AG04450 (cell line): ENCODE results near the gene MYMK. TPM values are rescaled to one million over a fixed set of nuclear protein-coding genes. Genes with fewer than 3 reads are reported as not detected.

ENCODE experiments used
- CTCF ChIA-PET: fragments of 300-600, 350-600 bp; formaldehyde crosslinking; extraction: SDS; loops from one replicate; lab custom pipeline; 2022; ENCODE audit warnings: antibody characterized with exemption, inconsistent platforms; lab: Charles Lee
- POLR2A ChIA-PET: fragments of 350-600 bp; formaldehyde crosslinking; extraction: SDS; loops from one replicate; lab custom pipeline; 2021; ENCODE audit warnings: antibody characterized with exemption, inconsistent platforms; lab: Yijun Ruan, JAX
- DNase-seq: peaks from one replicate; pipeline ENCODE4 v3.0.0-alpha.2; 2011; ENCODE audit warnings: low read depth, low spot score
- H3K27ac ChIP-seq: one replicate; pipeline ENCODE4 v1.5.1; 2012; ENCODE audit warnings: low read depth, low read length, control low read depth
- H3K27me3 ChIP-seq: one replicate; pipeline ENCODE4 v1.6.0; 2012; ENCODE audit warnings: low read length; ENCODE audit not compliant: control insufficient read depth, insufficient read depth
- H3K4me3 ChIP-seq: 2 replicates; pipeline ENCODE4 v1.5.1; 2011; ENCODE audit warnings: mild to moderate bottlenecking, low read depth, low read length, control low read depth
- H3K9me3 ChIP-seq: 2 replicates; pipeline ENCODE4 v1.5.1; 2012; ENCODE audit warnings: low read length; ENCODE audit not compliant: control insufficient read depth, insufficient read depth
- polyA plus RNA-seq: library from polyadenylated mRNA; depleted of rRNA; stranded (reverse); fragments of >200 nt; gene quantifications from 2 replicates; pipeline ENCODE4 v1.2.3, GENCODE V29; 2011
- TF ChIP-seq, protein P1 (sequence below): IDR thresholded peaks from 2 replicates; pipeline ENCODE4 v1.5.1; 2011; ENCODE audit warnings: low read depth, low read length, control low read depth, inconsistent platforms

MYMK gene
- polyA plus RNA-seq, 1 experiment, result not detected

DNA sequence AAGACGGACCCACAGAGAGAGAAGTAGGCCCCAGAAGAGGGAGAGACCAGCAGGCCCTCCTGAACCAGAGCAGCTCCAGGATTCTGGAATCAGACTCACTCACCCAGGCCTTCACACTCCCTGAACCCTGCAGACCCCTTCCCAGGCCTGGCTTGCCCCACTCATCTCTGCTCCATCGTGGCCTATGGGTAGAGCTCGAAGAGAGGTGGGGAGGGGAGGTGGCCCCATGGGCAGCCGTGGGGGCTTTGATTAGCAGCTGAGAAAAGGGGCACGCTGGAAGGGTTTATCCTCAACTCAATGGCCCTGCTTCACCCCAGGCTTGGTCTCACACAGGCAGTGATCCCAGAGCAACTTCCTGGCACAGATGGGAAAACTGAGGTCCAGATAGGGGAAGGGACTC, 613 bp downstream of the MYMK start:
- H3K27ac ChIP-seq, result no peak overlapping the region
- no peak overlapping the region for H3K4me3 ChIP-seq
- no peaks in the 10 kb centered on the region; the same call in 1 of the 2 replicates for H3K9me3 ChIP-seq
- TF ChIP-seq, protein P1, sequence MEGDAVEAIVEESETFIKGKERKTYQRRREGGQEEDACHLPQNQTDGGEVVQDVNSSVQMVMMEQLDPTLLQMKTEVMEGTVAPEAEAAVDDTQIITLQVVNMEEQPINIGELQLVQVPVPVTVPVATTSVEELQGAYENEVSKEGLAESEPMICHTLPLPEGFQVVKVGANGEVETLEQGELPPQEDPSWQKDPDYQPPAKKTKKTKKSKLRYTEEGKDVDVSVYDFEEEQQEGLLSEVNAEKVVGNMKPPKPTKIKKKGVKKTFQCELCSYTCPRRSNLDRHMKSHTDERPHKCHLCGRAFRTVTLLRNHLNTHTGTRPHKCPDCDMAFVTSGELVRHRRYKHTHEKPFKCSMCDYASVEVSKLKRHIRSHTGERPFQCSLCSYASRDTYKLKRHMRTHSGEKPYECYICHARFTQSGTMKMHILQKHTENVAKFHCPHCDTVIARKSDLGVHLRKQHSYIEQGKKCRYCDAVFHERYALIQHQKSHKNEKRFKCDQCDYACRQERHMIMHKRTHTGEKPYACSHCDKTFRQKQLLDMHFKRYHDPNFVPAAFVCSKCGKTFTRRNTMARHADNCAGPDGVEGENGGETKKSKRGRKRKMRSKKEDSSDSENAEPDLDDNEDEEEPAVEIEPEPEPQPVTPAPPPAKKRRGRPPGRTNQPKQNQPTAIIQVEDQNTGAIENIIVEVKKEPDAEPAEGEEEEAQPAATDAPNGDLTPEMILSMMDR, result no peak
- ChIA-PET CTCF (no interaction called here), POLR2A (no interaction called here)
- H3K27me3 ChIP-seq, result peaks cover 72% of the 10 kb centered on the region
- DNase-seq, result no peak

DNA sequence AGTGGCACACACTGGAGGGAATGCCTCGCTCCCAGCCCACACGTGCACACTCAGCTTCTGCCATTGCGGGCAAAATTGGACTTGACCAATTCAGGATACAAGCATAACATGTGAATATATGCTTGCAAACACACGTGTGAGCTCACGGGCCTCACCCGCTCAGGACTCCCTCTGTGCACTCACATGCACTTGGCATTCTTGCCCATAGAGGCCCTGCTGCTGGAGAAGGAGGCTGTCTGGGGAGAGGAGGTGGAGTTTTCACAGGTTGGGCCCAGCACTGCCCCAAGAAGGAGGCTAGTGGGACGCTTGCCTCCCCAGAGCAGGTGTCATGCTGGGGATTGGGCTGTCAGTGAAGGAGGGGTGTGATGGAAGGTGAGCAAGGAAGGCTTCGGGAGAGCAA, 1.7 kb downstream of the MYMK start:
- Histone ChIP-seq H3K9me3 (no peaks in the 10 kb centered on the region), H3K4me3 (no peak overlapping the region), H3K27ac (no peak overlapping the region), H3K27me3 (peaks cover 66% of the 10 kb centered on the region)
- TF ChIP-seq, protein P1, result no peak
- ChIA-PET CTCF (no interaction called here), POLR2A (no interaction called here)
- no peak for DNase-seq

DNA sequence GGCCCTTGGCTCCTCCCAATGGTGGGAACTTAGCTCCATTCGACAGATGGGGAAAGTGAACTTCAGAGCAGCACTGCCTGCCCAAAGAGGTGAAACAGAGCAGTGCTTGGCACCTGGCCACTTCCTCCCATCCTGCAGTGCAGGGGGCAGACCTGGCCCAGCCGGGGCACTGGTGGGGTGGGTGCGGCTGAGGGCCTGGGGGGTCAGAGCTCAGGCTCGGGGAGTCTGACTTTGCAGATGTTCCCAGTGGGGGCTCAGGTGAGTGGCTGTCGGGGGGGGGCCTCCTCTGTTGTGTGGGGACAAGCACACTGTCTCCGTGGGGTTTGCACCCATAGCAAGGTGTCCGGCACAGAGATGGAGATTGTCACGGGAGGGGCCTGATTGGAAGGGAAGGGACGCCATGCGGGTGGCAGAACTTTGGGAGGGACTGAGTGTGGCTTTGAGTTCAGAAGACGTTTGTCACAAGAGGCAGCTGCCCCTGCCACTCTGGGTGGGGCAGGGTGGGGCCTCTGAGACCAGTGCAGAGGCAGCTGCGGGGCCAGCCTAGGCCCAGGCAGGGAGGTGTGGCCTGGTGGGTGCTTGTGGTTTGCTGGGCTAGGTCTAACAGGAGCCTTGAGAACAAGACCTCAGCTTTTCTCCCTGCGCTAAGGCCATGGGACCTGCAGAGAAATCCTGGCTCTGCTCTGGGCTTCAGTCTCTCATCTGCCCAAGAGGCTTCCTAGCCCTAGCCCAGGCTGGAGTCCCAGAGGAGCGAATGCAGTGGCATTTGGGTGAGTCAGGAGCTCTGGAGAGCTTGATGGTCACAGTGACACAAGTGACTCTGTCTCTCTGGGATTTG, 2.5 kb downstream of the MYMK start:
- Histone ChIP-seq H3K4me3 (no peak overlapping the region), H3K27me3 (peaks cover 58% of the 10 kb centered on the region), H3K9me3 (no peaks in the 10 kb centered on the region), H3K27ac (no peak overlapping the region)
- TF ChIP-seq, protein P1, result no peak
- no peak for DNase-seq
- CTCF ChIA-PET, result no interaction called here
- POLR2A ChIA-PET, result no interaction called here

DNA sequence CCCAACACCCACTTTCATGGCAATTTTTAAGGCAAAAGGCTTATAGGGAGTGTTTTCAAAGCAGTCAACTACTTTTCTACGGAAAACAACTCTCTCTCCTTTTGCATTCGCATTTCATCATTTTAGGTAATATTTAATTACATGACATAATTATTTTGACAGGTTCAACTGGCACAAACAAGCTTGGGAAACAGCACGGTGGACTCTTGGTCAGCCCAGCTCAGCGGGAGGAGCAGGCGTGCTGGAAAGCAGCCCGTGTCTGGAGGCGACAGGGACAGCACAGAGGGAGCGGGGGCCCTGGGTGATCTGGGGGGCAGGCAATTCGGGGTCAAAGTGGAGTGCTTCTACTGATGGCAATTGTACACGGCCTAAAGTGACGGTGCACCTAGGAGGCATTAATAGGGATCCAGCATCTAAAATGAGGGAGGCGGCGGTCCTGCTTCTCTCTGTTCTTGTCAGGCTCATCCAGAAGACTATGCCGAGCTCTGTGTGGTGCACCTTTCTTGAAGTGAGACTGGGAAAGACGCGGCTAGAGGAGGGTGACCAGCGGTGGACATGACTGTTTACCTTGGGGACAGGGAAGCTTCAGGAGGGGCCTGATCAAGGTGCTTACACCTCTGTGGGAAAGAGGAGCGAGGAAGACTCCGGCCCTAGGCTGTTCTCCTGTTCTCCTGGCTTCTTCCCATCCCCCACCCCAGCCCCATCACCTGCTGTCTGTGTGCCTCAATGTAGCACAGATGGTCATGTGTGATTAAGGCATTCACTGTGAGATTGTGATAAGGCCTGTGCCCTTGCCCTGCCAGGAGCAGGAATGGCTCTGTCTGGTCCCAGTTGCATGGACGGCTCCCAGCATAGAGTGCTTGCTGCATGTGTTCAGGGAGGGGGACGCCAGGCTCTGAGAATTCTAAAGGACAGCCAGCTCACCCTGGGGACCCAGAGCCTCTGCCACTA, 3.4 kb downstream of the MYMK start:
- Histone ChIP-seq H3K4me3 (no peak overlapping the region), H3K27ac (no peak overlapping the region), H3K27me3 (peaks cover 52% of the 10 kb centered on the region), H3K9me3 (no peaks in the 10 kb centered on the region)
- CTCF ChIA-PET, result no interaction called here
- POLR2A ChIA-PET, result no interaction called here
- TF ChIP-seq, protein P1, result no peak
- DNase-seq, result no peak
